ENCODE measurements around the gene GPR155.
"Not testable (repeated sequence)": the region's sequence is repeated elsewhere in the genome, so short reads cannot be mapped to it uniquely, and the experiment has no call there.

The GPR155 gene

GRCh38 chr2:174431902-174432301 is 54.9 kb downstream of the GPR155 start:
- no peak for DNase-seq

GRCh38 chr2:174430066-174430465 is 56.8 kb downstream of the GPR155 start:
- DNase-seq: no peak

GRCh38 chr2:174428214-174428613 is 58.6 kb downstream of the GPR155 start:
- DNase-seq: no peak

GRCh38 chr2:174412256-174412655 is 74.6 kb downstream of the GPR155 start:
- DNase-seq: no peak

GRCh38 chr2:174410039-174410438 is 76.8 kb downstream of the GPR155 start:
- not testable (repeated sequence) for DNase-seq

- DNase-seq: no peak
Observed at GRCh38 chr2:174403628-174404027, 83.2 kb downstream of the GPR155 start.

- no peak for DNase-seq
Observed at GRCh38 chr2:174400853-174401252, 86.0 kb downstream of the GPR155 start.

- no peak for DNase-seq
Observed at GRCh38 chr2:174399171-174399570, 87.7 kb downstream of the GPR155 start.

GRCh38 chr2:174397773-174398172 is 89.1 kb downstream of the GPR155 start:
- no peak for DNase-seq

GRCh38 chr2:174395969-174396630 is 90.7 kb downstream of the GPR155 start:
- DNase-seq: no peak

- DNase-seq: peak; percentile 49
Observed at GRCh38 chr2:174395284-174395968, 91.4 kb downstream of the GPR155 start, which contains the start of gene SCRN3. SCRN3 (plus strand) TSS chr2:174395730; CDS start chr2:174398284, 2,554 bp downstream.

GRCh38 chr2:174392706-174393105 is 94.1 kb downstream of the GPR155 start:
- no peak for DNase-seq

GRCh38 chr2:174390303-174390702 is 96.5 kb downstream of the GPR155 start:
- not testable (repeated sequence) for DNase-seq

GRCh38 chr2:174389542-174389941 is 97.3 kb downstream of the GPR155 start:
- DNase-seq: no peak

GRCh38 chr2:174388706-174389105 is 98.1 kb downstream of the GPR155 start:
- not testable (repeated sequence) for DNase-seq

- DNase-seq: no peak
Observed at GRCh38 chr2:174385201-174385600, 101.6 kb downstream of the GPR155 start.

- DNase-seq: no peak
Observed at GRCh38 chr2:174383796-174384195, 103.0 kb downstream of the GPR155 start.

Data from NCI-H1092 (cell line).